Stimulated activated memory B cell treated with anti-CD40 and anti-IgM and Interleukin-4, amounts not matched to agents 10 μg/mL and 1 μg/mL and 100 μg/mL, for 72 hours (primary cell): ENCODE measurements around the gene KRAS.

Experiments used
- ATAC-seq: fragments of 150-1000 bp; cut with Tn5 transposase; 2 replicates; pipeline ENCODE4 v1.10.0; 2021
- H3K27ac Mint-ChIP-seq: one replicate; pipeline ENCODE4 v1.8.0; 2022; ENCODE audit warnings: mild to moderate bottlenecking, mixed read lengths
- H3K27me3 Mint-ChIP-seq: one replicate; pipeline ENCODE4 v1.8.0; 2022; ENCODE audit warnings: mixed read lengths
- H3K36me3 Mint-ChIP-seq: one replicate; pipeline ENCODE4 v1.8.0; 2022; ENCODE audit warnings: mixed read lengths
- H3K4me1 Mint-ChIP-seq: one replicate; pipeline ENCODE4 v1.8.0; 2022; ENCODE audit warnings: mixed read lengths
- H3K4me3 Mint-ChIP-seq: one replicate; pipeline ENCODE4 v1.8.0; 2022; ENCODE audit warnings: mild to moderate bottlenecking, moderate library complexity, mixed read lengths
- H3K9me3 Mint-ChIP-seq: one replicate; pipeline ENCODE4 v1.8.0; 2022; ENCODE audit warnings: mixed read lengths

The KRAS gene

DNA sequence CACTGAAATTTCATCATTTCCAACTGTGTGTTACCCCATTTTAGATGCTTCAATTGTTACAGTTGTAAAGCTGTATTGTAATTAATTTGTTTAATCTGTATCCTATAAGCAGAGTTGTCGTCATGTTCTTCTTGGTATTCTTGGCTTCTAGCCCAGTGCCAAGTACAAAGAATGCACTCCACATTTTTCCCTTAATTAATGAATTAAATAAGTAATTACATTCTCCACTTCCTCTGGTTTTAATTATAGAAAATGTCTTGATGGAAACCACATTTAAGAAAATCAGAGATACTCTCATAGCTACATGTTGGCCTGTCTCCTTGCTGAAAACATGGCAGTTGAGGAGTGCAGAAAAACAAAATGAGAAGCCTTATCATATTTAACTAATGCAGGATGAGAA, 56.5 kb downstream of the KRAS start:
- Mint-ChIP-seq H3K27ac (peak overlapping the region; percentile 94), H3K4me1 (peaks cover 22% of the 10 kb centered on the region), H3K36me3 (no peaks in the 10 kb centered on the region), H3K27me3 (no peaks in the 10 kb centered on the region), H3K4me3 (peak overlapping the region; percentile 96), H3K9me3 (no peaks in the 10 kb centered on the region)
- no peak for ATAC-seq

DNA sequence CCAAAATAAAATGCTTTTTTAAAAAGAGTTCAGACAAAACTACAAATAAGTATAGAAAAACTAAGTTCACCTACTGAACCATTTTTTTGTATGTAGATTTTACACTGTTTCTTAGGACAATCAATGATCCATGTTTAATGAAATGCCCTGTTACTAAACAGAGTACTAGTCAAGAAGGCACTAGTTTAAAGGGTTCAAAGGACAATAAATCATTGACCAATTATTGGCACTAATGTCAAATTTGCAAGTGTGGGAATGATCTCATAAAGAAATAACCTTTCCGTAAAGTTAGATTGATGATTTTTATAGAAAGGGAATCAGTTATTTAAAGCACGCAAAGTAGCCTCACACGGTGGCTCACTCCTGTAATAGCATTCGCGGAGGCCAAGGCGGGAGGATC, 59.9 kb downstream of the KRAS start:
- Mint-ChIP-seq H3K4me1 (peaks cover 33% of the 10 kb centered on the region), H3K4me3 (no peak overlapping the region), H3K9me3 (no peaks in the 10 kb centered on the region), H3K36me3 (no peaks in the 10 kb centered on the region), H3K27me3 (no peaks in the 10 kb centered on the region), H3K27ac (no peak overlapping the region)
- no peak for ATAC-seq

DNA sequence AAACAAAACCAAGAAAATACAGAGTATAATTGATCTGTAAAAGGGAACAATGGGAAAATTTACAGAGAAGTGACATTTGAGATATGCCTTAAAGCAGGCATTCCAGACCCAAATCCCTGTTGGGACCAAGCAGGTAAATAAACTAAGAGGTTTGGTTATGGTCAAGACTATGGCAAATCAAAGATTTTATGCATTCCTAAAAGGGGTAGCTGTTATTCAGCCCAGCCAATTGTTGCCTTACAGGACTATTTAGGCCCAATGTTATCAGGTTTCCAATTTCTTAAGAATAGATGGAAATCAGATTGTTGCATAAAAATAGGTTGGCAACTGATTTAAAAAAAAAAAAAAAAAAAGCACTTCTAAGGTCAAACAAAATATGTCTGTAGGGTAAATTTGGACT, 61.1 kb downstream of the KRAS start:
- Mint-ChIP-seq H3K4me1 (peaks cover 22% of the 10 kb centered on the region), H3K36me3 (no peaks in the 10 kb centered on the region), H3K27me3 (no peaks in the 10 kb centered on the region), H3K4me3 (no peak overlapping the region), H3K27ac (no peak overlapping the region), H3K9me3 (no peaks in the 10 kb centered on the region)
- no peak for ATAC-seq

DNA sequence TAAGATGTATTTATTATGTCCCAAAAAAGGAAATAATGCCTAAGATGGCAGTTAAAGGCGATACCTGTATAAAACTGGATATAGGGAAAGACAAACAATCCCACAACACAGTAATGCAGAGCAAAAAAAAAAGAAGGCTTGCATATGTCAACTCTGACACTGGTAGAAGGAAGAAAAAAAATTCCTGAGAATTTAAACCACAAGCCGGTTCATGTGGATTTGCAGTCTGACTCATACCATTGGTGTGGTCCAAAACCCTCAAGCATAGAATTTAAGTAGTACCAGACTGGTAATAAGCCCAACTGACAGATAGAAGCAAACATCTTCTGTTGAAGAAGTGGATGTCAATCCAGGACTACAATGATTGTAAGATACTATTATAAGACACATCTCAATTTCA, 62.9 kb downstream of the KRAS start:
- H3K9me3 Mint-ChIP-seq, result no peaks in the 10 kb centered on the region
- no peak for ATAC-seq
- H3K27me3 Mint-ChIP-seq, result no peaks in the 10 kb centered on the region
- peaks cover 15% of the 10 kb centered on the region for H3K4me1 Mint-ChIP-seq
- no peak overlapping the region for H3K4me3 Mint-ChIP-seq
- H3K36me3 Mint-ChIP-seq, result no peaks in the 10 kb centered on the region
- peak overlapping the region; percentile 73 for H3K27ac Mint-ChIP-seq

DNA sequence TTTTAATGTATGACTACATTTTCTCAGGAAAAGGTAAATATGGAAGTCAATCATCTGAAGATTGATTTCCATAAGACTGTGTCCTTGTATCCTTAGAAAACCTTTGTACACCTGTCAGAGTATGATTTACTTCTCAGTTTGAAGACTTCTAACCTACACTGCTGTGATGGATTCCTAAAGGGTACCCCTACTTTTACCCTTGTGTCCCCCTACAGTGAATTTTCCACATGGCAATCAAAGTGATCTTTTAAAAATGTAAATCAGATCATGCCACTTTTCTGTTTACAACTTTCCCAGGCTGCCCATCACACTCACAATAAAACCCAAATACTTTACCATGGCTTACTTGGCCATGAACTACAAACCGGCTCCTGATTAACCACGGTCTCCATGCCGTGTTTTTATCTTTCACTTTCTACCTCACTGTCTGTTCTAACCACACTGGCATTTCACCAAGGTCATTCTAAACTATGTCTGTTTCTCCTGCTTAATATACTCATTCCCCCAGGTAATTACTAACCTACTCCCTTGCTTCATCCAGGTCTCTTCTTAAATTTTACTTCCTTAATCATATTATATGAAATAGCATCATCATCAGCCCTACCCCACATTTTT, 63.8 kb downstream of the KRAS start:
- peak; percentile 90 for ATAC-seq
- Mint-ChIP-seq H3K36me3 (no peaks in the 10 kb centered on the region), H3K27ac (peak overlapping the region; percentile 73), H3K4me3 (peak overlapping the region; percentile 65), H3K27me3 (no peaks in the 10 kb centered on the region), H3K9me3 (no peaks in the 10 kb centered on the region), H3K4me1 (peaks cover 15% of the 10 kb centered on the region)

DNA sequence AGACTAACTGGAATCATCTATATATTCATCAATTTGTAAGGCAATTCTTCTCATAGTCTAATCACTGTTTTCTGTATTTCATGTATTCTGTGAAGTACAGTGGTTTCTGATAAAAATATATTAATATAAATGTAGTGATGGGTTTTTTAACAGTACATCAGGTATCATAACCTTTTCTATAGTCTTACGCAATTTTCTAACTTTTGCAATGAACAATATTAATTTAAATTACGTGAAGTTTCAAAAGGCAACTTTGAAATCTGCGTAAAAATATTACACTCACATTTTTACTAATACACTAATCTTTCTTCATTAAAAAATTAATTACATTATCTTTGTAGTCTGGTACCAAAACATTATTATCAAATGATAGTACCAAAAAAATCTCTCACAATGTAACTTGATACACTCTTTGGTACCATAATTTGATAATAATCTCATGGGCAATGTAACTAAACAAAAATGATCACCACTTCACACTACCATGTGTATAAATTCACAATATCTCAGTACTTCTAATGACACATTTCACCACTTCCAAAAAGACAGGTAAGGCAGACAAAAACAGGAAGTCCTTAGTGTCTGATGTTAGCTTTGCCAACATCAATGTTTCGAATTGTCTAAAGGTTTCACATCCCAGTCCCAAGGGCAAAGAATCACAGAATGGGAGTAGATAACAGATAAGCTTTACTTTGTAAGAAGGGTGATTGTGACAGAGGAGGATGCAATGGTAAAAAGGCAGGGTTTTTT, 64.5 kb downstream of the KRAS start:
- Mint-ChIP-seq H3K4me3 (peak overlapping the region; percentile 65), H3K36me3 (no peaks in the 10 kb centered on the region), H3K4me1 (peaks cover 15% of the 10 kb centered on the region), H3K27me3 (no peaks in the 10 kb centered on the region), H3K27ac (peak overlapping the region; percentile 73), H3K9me3 (no peaks in the 10 kb centered on the region)
- ATAC-seq, result peak; percentile 79

DNA sequence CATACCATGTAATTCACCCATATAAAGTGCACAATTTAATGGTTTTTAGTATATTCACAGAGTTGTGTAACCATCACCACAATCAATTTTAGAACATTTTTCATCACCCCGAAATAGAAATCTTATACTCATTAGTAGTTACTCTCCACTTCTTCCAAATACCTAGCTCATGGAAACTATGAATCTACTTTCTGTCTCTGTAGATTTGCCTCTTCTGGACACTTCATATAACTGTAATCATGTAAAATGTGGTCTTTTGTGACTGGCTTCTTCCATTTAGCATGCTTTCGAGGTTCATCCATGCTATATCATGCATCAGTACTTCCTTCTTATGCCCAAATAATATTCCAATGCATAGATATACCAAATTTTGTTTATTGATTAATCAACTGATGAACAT, 66.6 kb downstream of the KRAS start:
- H3K4me1 Mint-ChIP-seq, result peaks cover 15% of the 10 kb centered on the region
- H3K4me3 Mint-ChIP-seq, result no peak overlapping the region
- no peaks in the 10 kb centered on the region for H3K36me3 Mint-ChIP-seq
- H3K9me3 Mint-ChIP-seq, result no peaks in the 10 kb centered on the region
- H3K27ac Mint-ChIP-seq, result no peak overlapping the region
- H3K27me3 Mint-ChIP-seq, result no peaks in the 10 kb centered on the region
- no peak for ATAC-seq

DNA sequence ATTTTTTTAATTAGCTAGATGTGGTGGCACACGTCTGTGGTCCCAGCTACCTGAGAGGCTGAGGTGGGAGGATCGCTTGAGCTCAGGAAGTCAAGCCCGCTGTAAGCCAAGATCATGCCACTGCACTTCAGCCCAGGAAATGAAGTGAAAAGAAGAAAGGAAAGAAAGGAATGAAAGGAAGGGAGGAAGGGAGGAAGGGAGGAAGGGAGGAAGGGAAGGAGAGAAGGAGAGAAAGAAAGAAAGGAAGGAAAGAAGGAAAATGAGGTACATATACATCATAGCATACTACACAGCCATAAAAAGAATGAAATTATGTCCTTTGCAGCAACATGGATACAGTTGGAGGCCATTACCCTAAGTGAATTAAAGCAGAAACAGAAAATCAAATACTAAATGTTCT, 68.0 kb downstream of the KRAS start:
- H3K36me3 Mint-ChIP-seq, result no peaks in the 10 kb centered on the region
- H3K27me3 Mint-ChIP-seq, result no peaks in the 10 kb centered on the region
- H3K27ac Mint-ChIP-seq, result peak overlapping the region; percentile 10
- H3K4me3 Mint-ChIP-seq, result no peak overlapping the region
- H3K4me1 Mint-ChIP-seq, result peaks cover 15% of the 10 kb centered on the region
- no peaks in the 10 kb centered on the region for H3K9me3 Mint-ChIP-seq
- ATAC-seq, result no peak

DNA sequence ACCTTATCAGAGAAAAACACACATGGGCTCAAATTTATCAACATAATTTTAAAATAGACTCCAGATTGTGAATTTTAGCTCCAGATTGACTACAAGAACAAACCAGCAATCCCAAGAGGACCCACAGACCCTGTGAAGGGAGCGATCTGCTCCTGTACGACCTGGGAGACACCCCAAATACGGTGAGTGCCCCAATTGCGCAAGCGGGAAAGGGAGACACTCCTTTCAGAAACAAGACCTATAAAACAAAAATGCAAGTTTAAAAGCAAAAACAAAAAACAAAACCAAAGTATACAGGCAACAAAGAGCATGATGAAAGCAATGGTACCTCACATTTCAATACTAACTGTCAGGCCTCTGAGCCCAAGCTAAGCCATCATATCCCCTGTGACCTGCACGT, 87.9 kb downstream of the KRAS start:
- Mint-ChIP-seq H3K9me3 (peaks cover 4% of the 10 kb centered on the region), H3K4me1 (peaks cover 9% of the 10 kb centered on the region), H3K27ac (no peak overlapping the region), H3K4me3 (no peak overlapping the region), H3K27me3 (no peaks in the 10 kb centered on the region), H3K36me3 (no peaks in the 10 kb centered on the region)
- no peak for ATAC-seq

DNA sequence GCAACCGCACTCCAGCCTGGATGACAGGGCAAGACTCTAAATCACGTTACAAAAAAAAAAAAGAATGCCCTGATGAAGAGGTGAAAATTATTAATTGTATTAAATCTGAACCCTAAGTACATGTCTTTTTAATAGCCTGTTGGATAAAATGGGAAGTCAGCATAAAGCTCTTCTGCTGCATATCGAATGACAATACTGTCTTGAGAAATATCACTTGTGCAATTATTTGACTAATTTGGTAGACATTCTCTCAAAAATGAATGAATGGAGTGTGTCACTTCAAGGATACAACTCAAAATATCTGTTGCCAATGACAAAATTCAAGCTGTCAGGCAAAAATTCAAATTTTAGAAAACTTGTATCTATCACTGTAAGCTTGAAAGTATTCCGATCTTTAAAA, 94.7 kb downstream of the KRAS start:
- H3K9me3 Mint-ChIP-seq, result peaks cover 4% of the 10 kb centered on the region
- ATAC-seq, result no peak
- no peak overlapping the region for H3K27ac Mint-ChIP-seq
- H3K27me3 Mint-ChIP-seq, result no peaks in the 10 kb centered on the region
- H3K36me3 Mint-ChIP-seq, result no peaks in the 10 kb centered on the region
- peak overlapping the region; percentile 14 for H3K4me3 Mint-ChIP-seq
- H3K4me1 Mint-ChIP-seq, result peaks cover 26% of the 10 kb centered on the region

DNA sequence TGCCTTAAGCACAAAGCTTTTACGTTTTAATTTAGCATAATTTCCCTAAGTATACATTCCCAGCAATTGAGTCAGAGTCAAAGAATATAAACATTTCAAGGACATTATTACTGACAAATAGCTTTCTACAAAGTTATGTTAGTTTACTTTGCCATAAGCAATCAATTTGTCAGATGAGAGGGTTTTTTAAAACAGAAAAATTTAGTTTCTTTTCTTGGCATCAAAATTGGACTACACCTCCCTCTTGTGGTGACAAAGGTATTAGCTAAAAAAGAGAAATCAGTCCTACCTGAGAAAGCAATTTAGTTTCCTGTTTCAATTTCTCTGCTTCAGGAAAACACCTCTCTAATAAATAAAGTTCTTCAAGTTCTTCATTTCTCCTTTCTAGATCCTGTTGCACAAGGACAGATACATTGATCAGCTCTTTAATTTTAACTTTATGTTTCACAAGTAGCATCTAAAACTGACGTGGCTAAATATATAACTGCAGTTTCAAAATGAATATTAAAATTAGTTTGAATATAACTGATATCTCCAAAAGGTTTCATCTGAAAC, 95.6 kb downstream of the KRAS start:
- H3K4me3 Mint-ChIP-seq, result peak overlapping the region; percentile 50

More for the DNA sequence above, 95.6 kb downstream of the KRAS start:
- ATAC-seq, result peak; percentile 35
- peaks cover 26% of the 10 kb centered on the region for H3K4me1 Mint-ChIP-seq
- no peaks in the 10 kb centered on the region for H3K27me3 Mint-ChIP-seq
- no peaks in the 10 kb centered on the region for H3K9me3 Mint-ChIP-seq
- peak overlapping the region; percentile 76 for H3K27ac Mint-ChIP-seq
- no peaks in the 10 kb centered on the region for H3K36me3 Mint-ChIP-seq
